Left ventricle myocardium inferior (tissue), 1 donor: ENCODE data around the gene ZNF532. TPM values are rescaled to one million over a fixed set of nuclear protein-coding genes. Genes with fewer than 3 reads are reported as not detected.

ENCODE experiments used
- DNase-seq: peaks from one replicate; pipeline ENCODE4 v3.0.0-alpha.2; 2020
- H3K27ac ChIP-seq: fragments of 200-600 bp; replicated peaks from 2 replicates; pipeline ENCODE4 v1.8.0; 2021
- H3K27me3 ChIP-seq: fragments of 200-600 bp; 2 replicates; pipeline ENCODE4 v1.8.0; 2021; ENCODE audit warnings: low read depth
- H3K36me3 ChIP-seq: fragments of 200-600 bp; 2 replicates; pipeline ENCODE4 v1.8.0; 2021
- H3K4me1 ChIP-seq: fragments of 200-600 bp; 2 replicates; pipeline ENCODE4 v1.8.0; 2021
- H3K4me3 ChIP-seq: fragments of 200-600 bp; 2 replicates; pipeline ENCODE4 v1.8.0; 2021; ENCODE audit warnings: mild to moderate bottlenecking, moderate library complexity
- H3K9me3 ChIP-seq: fragments of 200-600 bp; replicated peaks from 2 replicates; pipeline ENCODE4 v1.8.0; 2021
- intact Hi-C: fragments of 100-400 bp; cut with micrococcal nuclease; formaldehyde crosslinking; loops from one replicate; pipeline ENCODE4 v1.11.0; 2022
- total RNA-seq: library from RNA; stranded (reverse); fragmentation: NEBNext Ultra II Directional; extraction: Animal tissue kit (Norgen Biotek cat#: 25700); gene quantifications from one replicate; pipeline ENCODE4 v1.2.1, GENCODE V29; 2021
- TF ChIP-seq, protein P1 (sequence below): fragments of 200-600 bp; IDR thresholded peaks from 2 replicates; pipeline ENCODE4 v1.8.0; 2021; ENCODE audit warnings: antibody characterized with exemption, mild to moderate bottlenecking, borderline replicate concordance
- donor health status: DM: no; HTN: yes; CAD: no; lungs with severe emphysema.

The ZNF532 gene
- total RNA-seq, 1 donor from 2014 or later: 59.3 TPM

DNA sequence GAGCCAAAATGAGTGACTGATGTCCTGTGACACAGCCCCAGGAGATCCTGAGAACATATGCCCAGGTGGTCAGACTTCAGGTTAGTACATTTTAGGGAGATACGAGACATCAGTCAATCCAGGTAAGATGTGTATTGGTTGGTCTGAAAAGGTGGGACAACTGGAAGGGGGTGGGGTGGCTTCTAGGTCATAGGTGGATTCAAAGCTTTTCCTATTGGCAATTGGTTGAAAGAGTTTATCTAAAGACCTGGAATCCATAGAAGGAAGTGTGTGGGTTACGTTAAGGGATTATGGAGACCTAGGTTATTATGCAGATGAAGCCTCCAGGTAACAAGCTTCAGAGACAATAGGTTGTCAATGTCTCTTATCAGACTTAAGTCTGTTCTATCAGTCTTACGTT lies 136.5 kb downstream of the ZNF532 start:
- TF ChIP-seq, protein P1, sequence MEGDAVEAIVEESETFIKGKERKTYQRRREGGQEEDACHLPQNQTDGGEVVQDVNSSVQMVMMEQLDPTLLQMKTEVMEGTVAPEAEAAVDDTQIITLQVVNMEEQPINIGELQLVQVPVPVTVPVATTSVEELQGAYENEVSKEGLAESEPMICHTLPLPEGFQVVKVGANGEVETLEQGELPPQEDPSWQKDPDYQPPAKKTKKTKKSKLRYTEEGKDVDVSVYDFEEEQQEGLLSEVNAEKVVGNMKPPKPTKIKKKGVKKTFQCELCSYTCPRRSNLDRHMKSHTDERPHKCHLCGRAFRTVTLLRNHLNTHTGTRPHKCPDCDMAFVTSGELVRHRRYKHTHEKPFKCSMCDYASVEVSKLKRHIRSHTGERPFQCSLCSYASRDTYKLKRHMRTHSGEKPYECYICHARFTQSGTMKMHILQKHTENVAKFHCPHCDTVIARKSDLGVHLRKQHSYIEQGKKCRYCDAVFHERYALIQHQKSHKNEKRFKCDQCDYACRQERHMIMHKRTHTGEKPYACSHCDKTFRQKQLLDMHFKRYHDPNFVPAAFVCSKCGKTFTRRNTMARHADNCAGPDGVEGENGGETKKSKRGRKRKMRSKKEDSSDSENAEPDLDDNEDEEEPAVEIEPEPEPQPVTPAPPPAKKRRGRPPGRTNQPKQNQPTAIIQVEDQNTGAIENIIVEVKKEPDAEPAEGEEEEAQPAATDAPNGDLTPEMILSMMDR: no peak
- no peak for DNase-seq
- Histone ChIP-seq H3K27me3 (no peaks in the 10 kb centered on the region), H3K36me3 (no peaks in the 10 kb centered on the region), H3K9me3 (peaks cover under 1% of the 10 kb centered on the region), H3K27ac (peak overlapping the region; percentile 91), H3K4me3 (no peak overlapping the region), H3K4me1 (peaks cover 53% of the 10 kb centered on the region)
- intact Hi-C loops: no loop called here

GRCh38 chr18:59001721-59002120 lies 137.0 kb downstream of the ZNF532 start:
- intact Hi-C loops: no loop called here
- H3K4me1 ChIP-seq: peaks cover 47% of the 10 kb centered on the region
- H3K27ac ChIP-seq: peak overlapping the region; percentile 91

GRCh38 chr18:59002974-59003594 lies 138.4 kb downstream of the ZNF532 start:
- DNase-seq: no peak
- H3K27ac ChIP-seq: peak overlapping the region; percentile 84
- intact Hi-C loops: no loop called here
- no peaks in the 10 kb centered on the region for H3K27me3 ChIP-seq
- no peaks in the 10 kb centered on the region for H3K36me3 ChIP-seq
- H3K9me3 ChIP-seq: peaks cover 10% of the 10 kb centered on the region
- TF ChIP-seq, protein P1: no peak
- peaks cover 34% of the 10 kb centered on the region for H3K4me1 ChIP-seq
- H3K4me3 ChIP-seq: no peak overlapping the region

More at GRCh38 chr18:59001721-59002120, 137.0 kb downstream of the ZNF532 start:
- no peaks in the 10 kb centered on the region for H3K36me3 ChIP-seq
- TF ChIP-seq, protein P1: no peak
- H3K9me3 ChIP-seq: peaks cover 6% of the 10 kb centered on the region
- DNase-seq: no peak
- H3K4me3 ChIP-seq: no peak overlapping the region
- no peaks in the 10 kb centered on the region for H3K27me3 ChIP-seq

DNA sequence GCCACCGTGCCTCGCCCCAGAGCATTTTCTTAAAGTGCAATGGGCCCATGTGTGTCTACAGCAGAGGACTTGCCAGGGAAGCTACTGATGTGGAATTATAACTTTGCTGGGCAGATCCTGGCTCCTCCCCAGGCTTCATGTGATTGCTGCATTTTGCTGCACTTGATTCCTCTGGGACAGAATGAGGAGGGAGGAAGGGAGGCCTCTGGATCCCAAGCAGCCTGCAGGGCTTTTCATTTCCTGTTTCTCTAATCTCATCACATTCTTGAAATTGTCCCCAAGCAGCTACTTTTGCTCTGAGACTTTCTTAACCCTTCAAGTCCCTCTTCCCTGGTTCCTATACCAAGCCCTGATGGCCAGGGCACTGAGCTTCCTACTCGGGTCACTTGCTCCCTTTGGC lies 140.6 kb downstream of the ZNF532 start:
- Histone ChIP-seq H3K36me3 (no peaks in the 10 kb centered on the region), H3K9me3 (peaks cover 10% of the 10 kb centered on the region), H3K4me1 (peaks cover 29% of the 10 kb centered on the region), H3K27ac (peak overlapping the region; percentile 84), H3K27me3 (no peaks in the 10 kb centered on the region), H3K4me3 (no peak overlapping the region)
- peak; percentile 68 for DNase-seq
- TF ChIP-seq, protein P1: no peak
- intact Hi-C loops: no loop called here

DNA sequence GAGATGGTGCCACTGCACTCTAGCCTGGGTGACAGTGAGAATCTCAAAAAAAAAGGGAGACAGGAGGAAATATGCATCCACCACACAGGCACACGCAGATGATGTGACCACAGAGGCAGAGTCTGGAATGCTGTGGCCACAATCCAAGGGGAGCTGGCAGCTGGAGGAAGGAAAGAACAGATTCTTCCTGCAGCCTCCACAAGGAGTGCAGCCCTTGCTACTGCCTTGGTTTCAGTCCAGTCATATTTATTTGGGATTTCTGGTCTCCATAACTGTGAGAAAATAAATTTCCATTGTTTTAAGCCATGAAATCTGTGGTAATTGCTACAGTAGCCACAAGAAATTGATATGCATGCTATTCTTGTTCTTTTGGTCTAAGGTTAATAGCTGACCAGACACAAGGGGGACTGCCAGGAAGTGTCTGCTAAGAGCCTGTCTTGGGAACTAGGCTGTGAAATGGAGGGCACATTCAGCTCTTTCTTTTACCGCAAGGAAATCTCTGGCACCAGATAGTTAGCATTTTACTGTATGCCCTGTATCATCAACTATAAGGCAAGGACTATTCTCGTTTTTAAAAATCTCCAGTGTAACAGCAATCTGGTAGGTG lies 141.9 kb downstream of the ZNF532 start:
- Histone ChIP-seq H3K4me3 (no peak overlapping the region), H3K27ac (peak overlapping the region; percentile 84), H3K9me3 (peaks cover 10% of the 10 kb centered on the region), H3K36me3 (no peaks in the 10 kb centered on the region), H3K4me1 (peaks cover 34% of the 10 kb centered on the region), H3K27me3 (no peaks in the 10 kb centered on the region)
- TF ChIP-seq, protein P1: no peak
- intact Hi-C loops: no loop called here
- no peak for DNase-seq
